ENCODE results near the gene TSC2. TPM values are rescaled to one million over a fixed set of nuclear protein-coding genes. Genes with fewer than 3 reads are reported as not detected.

TSC2 gene
- total RNA-seq, 1 experiment from 2014 or later = 134 TPM

DNA sequence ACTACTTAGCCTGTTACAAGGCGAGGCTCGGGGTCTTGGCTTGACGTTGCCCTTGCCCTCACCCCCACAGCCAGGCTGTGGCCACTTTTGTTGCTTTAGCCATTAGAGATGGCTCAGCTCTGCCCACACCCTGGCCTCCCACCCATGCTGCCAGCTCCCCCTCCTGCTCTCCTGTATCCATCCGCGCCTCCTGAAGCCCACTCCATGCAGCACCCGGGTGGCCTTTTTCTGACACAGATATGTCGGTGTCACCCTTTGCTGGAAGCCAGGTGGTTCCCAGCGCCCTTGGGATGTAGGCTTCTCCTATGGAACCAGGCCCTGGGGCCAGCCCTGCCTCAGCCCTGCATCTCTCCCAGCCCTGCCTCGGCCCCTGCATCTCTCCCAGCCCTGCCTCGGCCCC, 9.7 kb downstream of the TSC2 start (continued):
- TF ChIP-seq ATF6 (CRISPR knock-in tag; IDR thresholded peaks at IDR 0.05) = no peak
- no peak for TF ChIP-seq NR1H2 (CRISPR knock-in tag; IDR thresholded peaks at IDR 0.05)
- TF ChIP-seq ZNF512 (CRISPR knock-in tag; IDR thresholded peaks at IDR 0.05; ENCODE audit: borderline replicate concordance) = no peak
- TF ChIP-seq, protein P1, sequence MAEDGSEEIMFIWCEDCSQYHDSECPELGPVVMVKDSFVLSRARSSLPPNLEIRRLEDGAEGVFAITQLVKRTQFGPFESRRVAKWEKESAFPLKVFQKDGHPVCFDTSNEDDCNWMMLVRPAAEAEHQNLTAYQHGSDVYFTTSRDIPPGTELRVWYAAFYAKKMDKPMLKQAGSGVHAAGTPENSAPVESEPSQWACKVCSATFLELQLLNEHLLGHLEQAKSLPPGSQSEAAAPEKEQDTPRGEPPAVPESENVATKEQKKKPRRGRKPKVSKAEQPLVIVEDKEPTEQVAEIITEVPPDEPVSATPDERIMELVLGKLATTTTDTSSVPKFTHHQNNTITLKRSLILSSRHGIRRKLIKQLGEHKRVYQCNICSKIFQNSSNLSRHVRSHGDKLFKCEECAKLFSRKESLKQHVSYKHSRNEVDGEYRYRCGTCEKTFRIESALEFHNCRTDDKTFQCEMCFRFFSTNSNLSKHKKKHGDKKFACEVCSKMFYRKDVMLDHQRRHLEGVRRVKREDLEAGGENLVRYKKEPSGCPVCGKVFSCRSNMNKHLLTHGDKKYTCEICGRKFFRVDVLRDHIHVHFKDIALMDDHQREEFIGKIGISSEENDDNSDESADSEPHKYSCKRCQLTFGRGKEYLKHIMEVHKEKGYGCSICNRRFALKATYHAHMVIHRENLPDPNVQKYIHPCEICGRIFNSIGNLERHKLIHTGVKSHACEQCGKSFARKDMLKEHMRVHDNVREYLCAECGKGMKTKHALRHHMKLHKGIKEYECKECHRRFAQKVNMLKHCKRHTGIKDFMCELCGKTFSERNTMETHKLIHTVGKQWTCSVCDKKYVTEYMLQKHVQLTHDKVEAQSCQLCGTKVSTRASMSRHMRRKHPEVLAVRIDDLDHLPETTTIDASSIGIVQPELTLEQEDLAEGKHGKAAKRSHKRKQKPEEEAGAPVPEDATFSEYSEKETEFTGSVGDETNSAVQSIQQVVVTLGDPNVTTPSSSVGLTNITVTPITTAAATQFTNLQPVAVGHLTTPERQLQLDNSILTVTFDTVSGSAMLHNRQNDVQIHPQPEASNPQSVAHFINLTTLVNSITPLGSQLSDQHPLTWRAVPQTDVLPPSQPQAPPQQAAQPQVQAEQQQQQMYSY (CRISPR knock-in tag; IDR thresholded peaks at IDR 0.05) = no peak

DNA sequence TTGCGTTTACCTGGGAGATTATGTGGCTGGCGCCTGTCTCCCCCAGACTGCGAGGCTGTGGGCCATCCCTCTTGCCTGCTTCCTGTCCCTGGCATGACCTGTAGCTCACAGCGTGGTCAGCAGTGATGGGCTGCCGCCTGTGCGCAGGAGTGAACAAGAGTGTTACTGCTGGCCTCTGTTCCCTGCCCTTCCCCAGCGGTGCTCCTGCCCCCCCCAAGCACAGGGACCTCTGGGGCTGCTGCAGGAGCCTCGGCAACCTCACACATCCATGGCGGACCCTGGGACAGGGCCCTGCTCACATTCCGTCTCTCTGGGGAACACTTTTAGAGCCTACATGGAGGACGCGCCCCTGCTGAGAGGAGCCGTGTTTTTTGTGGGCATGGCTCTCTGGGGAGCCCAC, 10.6 kb downstream of the TSC2 start:
- peak overlapping the region; percentile 74 for H3K27ac Mint-ChIP-seq
- H3K4me1 Mint-ChIP-seq = no peaks in the 10 kb centered on the region
- ATAC-seq (no peak), DNase-seq (ENCODE audit: low spot score) (no peak)
- TF ChIP-seq ATF1 (CRISPR knock-in tag; IDR thresholded peaks at IDR 0.05) (no peak), MYBL2 (CRISPR knock-in tag; IDR thresholded peaks at IDR 0.05) (no peak), ESRRA (CRISPR knock-in tag; IDR thresholded peaks at IDR 0.05; ENCODE audit: borderline replicate concordance) (no peak), RORB (CRISPR knock-in tag; IDR thresholded peaks at IDR 0.05) (no peak), ZNF232 (CRISPR knock-in tag; IDR thresholded peaks at IDR 0.05) (no peak), ZBTB21 (CRISPR knock-in tag; IDR thresholded peaks at IDR 0.05; ENCODE audit: borderline replicate concordance) (no peak)
- TF ChIP-seq, protein P2, sequence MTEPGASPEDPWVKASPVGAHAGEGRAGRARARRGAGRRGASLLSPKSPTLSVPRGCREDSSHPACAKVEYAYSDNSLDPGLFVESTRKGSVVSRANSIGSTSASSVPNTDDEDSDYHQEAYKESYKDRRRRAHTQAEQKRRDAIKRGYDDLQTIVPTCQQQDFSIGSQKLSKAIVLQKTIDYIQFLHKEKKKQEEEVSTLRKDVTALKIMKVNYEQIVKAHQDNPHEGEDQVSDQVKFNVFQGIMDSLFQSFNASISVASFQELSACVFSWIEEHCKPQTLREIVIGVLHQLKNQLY (CRISPR knock-in tag; IDR thresholded peaks at IDR 0.05) = no peak
- H3K9me3 Mint-ChIP-seq = no peaks in the 10 kb centered on the region
- H3K36me3 Mint-ChIP-seq = no peaks in the 10 kb centered on the region; the same call in 1 of the 2 replicates
- ChIA-PET CTCF (no interaction called here), POLR2A (no interaction called here)
- H3K27me3 Mint-ChIP-seq (ENCODE audit: low read depth) = no peaks in the 10 kb centered on the region
- no peak overlapping the region for H3K4me3 Mint-ChIP-seq

DNA sequence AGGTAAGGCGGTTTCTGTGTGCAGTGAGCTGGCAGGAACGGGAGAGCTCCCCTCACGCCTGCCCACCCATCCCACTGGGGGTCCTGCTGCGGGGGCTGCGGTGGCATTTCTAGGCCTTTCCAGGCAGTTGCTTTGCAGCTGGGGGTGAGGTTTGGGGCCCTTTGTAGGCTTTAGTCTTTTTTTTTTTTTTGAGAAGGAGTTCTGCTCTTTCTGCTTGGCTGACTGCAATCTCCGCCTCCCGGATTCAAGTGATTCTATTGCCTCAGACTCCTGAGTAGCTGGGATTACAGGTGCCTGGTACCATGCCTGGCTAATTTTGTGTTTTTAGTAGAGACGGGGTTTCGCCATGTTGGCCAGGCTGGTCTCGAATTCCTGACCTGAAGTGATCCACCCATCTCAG, 11.1 kb downstream of the TSC2 start:
- ChIA-PET CTCF (interaction anchor here (0.7 to 0.9 kb wide), 2 partner anchors 36 to 55 kb away, joined by 6 read pairs; no protein-coding TSS in a partner anchor), POLR2A (interaction anchor here (0.6 kb wide), 1 partner anchor 346 kb away, joined by 3 read pairs; no protein-coding TSS in a partner anchor)
- no peaks in the 10 kb centered on the region for H3K4me1 Mint-ChIP-seq
- no peaks in the 10 kb centered on the region; the same call in 1 of the 2 replicates for H3K36me3 Mint-ChIP-seq
- no peak overlapping the region for H3K27ac Mint-ChIP-seq
- no peak for DNase-seq (ENCODE audit: low spot score)
- no peak for ATAC-seq
- H3K27me3 Mint-ChIP-seq (ENCODE audit: low read depth) = no peaks in the 10 kb centered on the region
- H3K9me3 Mint-ChIP-seq = no peaks in the 10 kb centered on the region
- TF ChIP-seq ZNF219 (CRISPR knock-in tag; IDR thresholded peaks at IDR 0.05; ENCODE audit: borderline replicate concordance) (no peak), ELF4 (CRISPR knock-in tag; IDR thresholded peaks at IDR 0.05; ENCODE audit: low read depth) (no peak), CREB1 (CRISPR knock-in tag; IDR thresholded peaks at IDR 0.05) (no peak), ZNF121 (CRISPR knock-in tag; IDR thresholded peaks at IDR 0.05) (no peak), ATF1 (CRISPR knock-in tag; IDR thresholded peaks at IDR 0.05) (no peak), ETV6 (CRISPR knock-in tag; IDR thresholded peaks at IDR 0.05) (no peak), NFYB (CRISPR knock-in tag; conservative IDR thresholded peaks at IDR 0.05; ENCODE audit: low read depth) (no peak)
- no peak overlapping the region for H3K4me3 Mint-ChIP-seq
